GM13977 (cell line): ENCODE results near the gene TRHDE.
"Not testable (repeated sequence)": the region's sequence is repeated elsewhere in the genome, so short reads cannot be mapped to it uniquely, and the experiment has no call there.

Experiments
- DNase-seq: peaks from one replicate; pipeline ENCODE4 v3.0.0; 2012; ENCODE audit warnings: low spot score
- CTCF ChIP-seq: IDR thresholded peaks from 2 replicates; pipeline ENCODE4 v1.5.1; 2012; ENCODE audit warnings: mild to moderate bottlenecking, control low read depth; ENCODE audit not compliant: insufficient read depth; ENCODE audit errors: extremely low read depth, missing control alignments
- in situ Hi-C: fragments of 300-500 bp; cut with MboI; formaldehyde crosslinking; loops from one replicate; pipeline ENCODE4 v1.12.0; 2022; ENCODE audit warnings: low sequenced_read_pairs, low pct_unique_long_range_greater_than_20kb, mixed read lengths, inconsistent platforms; ENCODE audit not compliant: unreplicated experiment

The TRHDE gene

GRCh38 chr12:72510772-72511171 is 238.6 kb downstream of the TRHDE start:
- no peak for TF ChIP-seq CTCF
- no peak for DNase-seq
- in situ Hi-C loops, result no loop called here

GRCh38 chr12:72511498-72511897 is 239.3 kb downstream of the TRHDE start:
- DNase-seq, result no peak
- in situ Hi-C loops, result no loop called here
- no peak for TF ChIP-seq CTCF

- no peak for TF ChIP-seq CTCF
- DNase-seq, result no peak
- in situ Hi-C loops, result no loop called here
Measured at GRCh38 chr12:72511906-72512305, 239.7 kb downstream of the TRHDE start.

GRCh38 chr12:72520044-72520678 is 248.0 kb downstream of the TRHDE start:
- DNase-seq, in situ Hi-C loops: not testable (repeated sequence)

GRCh38 chr12:72521326-72521725 is 249.2 kb downstream of the TRHDE start:
- TF ChIP-seq CTCF, result no peak
- in situ Hi-C loops, result no loop called here
- DNase-seq, result no peak

- TF ChIP-seq CTCF, result no peak
- DNase-seq, result no peak
- in situ Hi-C loops, result no loop called here
Measured at GRCh38 chr12:72522411-72522810, 250.2 kb downstream of the TRHDE start.

GRCh38 chr12:72523754-72524153 is 251.6 kb downstream of the TRHDE start:
- DNase-seq, result no peak
- no peak for TF ChIP-seq CTCF
- in situ Hi-C loops, result no loop called here
